ENCODE data around the gene C17orf75. TPM values are rescaled to one million over a fixed set of nuclear protein-coding genes. Genes with fewer than 3 reads are reported as not detected.
A peak's percentile ranks its signal among the peaks of the same experiment; 100 is the strongest.

The C17orf75 gene
- total RNA-seq, 2 donors from 2014 or later: 23.2 to 24.5 TPM

GRCh38 chr17:32287804-32288511 is 54.0 kb downstream of the C17orf75 start:
- Mint-ChIP-seq H3K9me3 (no peaks in the 10 kb centered on the region), H3K27ac (no peak overlapping the region), H3K4me3 (no peak overlapping the region), H3K4me1 (ENCODE audit: low read depth in 2 of 2) (peaks cover 0 to 12% of the 10 kb centered on the region in 2 donors), H3K36me3 (no peaks in the 10 kb centered on the region), H3K27me3 (peaks cover 9 to 11% of the 10 kb centered on the region in 2 donors)
- DNase-seq (ENCODE audit: low spot score): no peak
- no peak for ATAC-seq

DNA sequence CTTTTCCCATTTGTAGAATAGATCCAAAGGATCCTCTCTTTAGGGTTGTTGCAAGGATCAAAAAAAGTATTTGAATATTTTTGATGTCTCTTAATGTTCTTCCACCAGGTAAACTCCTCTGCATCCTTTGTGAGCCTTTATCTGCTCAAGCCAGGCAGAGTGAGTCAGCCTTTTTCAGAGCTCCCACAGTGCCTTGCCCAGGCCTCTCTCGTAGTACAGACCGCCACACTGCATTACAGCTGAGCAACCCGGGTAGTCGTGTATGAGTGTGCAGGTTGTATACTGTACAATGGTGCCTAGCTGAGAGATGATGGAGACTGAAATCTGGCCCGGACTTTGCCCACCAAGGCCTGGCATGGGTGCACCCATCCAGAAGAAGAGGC is 55.5 kb downstream of the C17orf75 start:
- peaks cover 9 to 11% of the 10 kb centered on the region in 2 donors for H3K27me3 Mint-ChIP-seq
- no peaks in the 10 kb centered on the region for H3K9me3 Mint-ChIP-seq
- no peaks in the 10 kb centered on the region for H3K36me3 Mint-ChIP-seq
- no peak overlapping the region for H3K4me3 Mint-ChIP-seq
- no peak for DNase-seq (ENCODE audit: low spot score)
- no peak overlapping the region for H3K27ac Mint-ChIP-seq
- H3K4me1 Mint-ChIP-seq (ENCODE audit: low read depth in 2 of 2): peaks cover 0 to 10% of the 10 kb centered on the region in 2 donors
- ATAC-seq: peak in 1 of 2 donors; percentile 31

DNA sequence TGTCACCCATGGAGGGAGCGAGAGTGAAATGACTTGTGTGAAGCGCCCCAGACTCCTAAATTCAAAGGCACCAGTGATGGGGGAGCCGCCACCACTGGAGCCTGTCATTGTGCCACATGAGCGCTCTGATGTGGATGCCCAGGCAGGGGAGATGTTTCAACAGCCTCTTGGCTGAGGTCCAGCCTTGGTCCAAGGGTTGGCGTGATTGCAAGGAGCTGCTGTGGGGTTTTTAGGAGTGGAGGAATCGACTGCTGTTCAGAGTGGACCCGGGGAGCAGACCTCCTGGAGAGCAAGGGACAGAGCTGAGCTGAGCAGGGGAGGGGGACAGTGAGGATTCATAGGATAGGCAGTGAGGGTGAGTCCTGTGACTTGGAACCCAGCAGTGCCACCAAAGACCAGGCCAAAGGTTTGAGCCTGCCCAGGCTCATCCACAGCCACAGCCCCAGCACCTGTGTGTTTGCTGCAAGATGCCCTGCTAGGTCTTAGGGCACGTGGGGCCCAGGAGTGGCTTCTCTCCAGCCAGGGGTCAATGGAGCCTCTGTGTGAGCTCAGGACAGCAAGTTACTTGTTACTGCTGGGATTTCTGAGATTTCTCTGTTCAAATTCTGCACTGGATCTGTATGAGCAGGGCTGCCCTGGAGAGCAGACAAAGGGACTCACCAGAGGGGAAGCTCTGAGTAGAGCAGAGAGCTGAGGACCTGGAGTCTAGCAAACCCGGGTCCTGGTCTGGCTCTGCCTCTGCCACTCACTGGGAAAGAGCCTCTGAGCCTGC is 56.0 kb downstream of the C17orf75 start:
- Mint-ChIP-seq H3K4me1 (ENCODE audit: low read depth in 2 of 2) (peaks cover 0 to 10% of the 10 kb centered on the region in 2 donors), H3K4me3 (no peak overlapping the region), H3K36me3 (no peaks in the 10 kb centered on the region), H3K27me3 (peaks cover 9 to 11% of the 10 kb centered on the region in 2 donors), H3K9me3 (no peaks in the 10 kb centered on the region), H3K27ac (no peak overlapping the region)
- DNase-seq (ENCODE audit: low spot score): no peak
- ATAC-seq: no peak

DNA sequence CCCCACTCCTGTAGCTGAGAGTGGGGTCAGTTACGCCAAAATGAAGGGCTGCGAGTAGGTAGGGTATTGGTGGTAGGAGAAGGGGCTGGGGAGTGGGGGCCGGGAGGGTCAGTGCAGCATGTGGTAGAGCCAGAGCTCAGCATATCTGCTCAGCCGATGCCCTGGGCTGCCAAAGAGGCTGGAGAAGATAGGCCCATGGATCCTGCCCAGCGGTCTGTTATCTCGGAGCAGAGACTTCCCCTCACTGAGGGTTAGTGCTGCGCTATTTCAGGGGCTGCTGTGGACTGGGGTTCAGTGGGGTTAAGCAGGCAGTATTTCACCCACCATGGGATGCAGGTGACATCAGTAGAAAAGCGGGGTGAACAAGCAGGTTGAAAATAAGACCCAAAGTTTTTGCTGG is 56.7 kb downstream of the C17orf75 start:
- ATAC-seq (no peak), DNase-seq (ENCODE audit: low spot score) (no peak)
- H3K4me1 Mint-ChIP-seq (ENCODE audit: low read depth in 2 of 2): peaks cover 0 to 10% of the 10 kb centered on the region in 2 donors
- H3K27ac Mint-ChIP-seq: no peak overlapping the region
- H3K36me3 Mint-ChIP-seq: no peaks in the 10 kb centered on the region
- H3K27me3 Mint-ChIP-seq: peaks cover 9 to 11% of the 10 kb centered on the region in 2 donors
- H3K4me3 Mint-ChIP-seq: no peak overlapping the region
- H3K9me3 Mint-ChIP-seq: no peaks in the 10 kb centered on the region

GRCh38 chr17:32283745-32284201 is 58.2 kb downstream of the C17orf75 start:
- no peaks in the 10 kb centered on the region for H3K9me3 Mint-ChIP-seq
- H3K4me1 Mint-ChIP-seq (ENCODE audit: low read depth in 2 of 2): peaks cover 0 to 7% of the 10 kb centered on the region in 2 donors
- DNase-seq (ENCODE audit: low spot score): no peak
- no peak for ATAC-seq
- no peak overlapping the region for H3K4me3 Mint-ChIP-seq
- H3K36me3 Mint-ChIP-seq: no peaks in the 10 kb centered on the region
- H3K27ac Mint-ChIP-seq: no peak overlapping the region
- H3K27me3 Mint-ChIP-seq: peaks cover 9 to 11% of the 10 kb centered on the region in 2 donors

- Mint-ChIP-seq H3K4me3 (no peak overlapping the region), H3K4me1 (ENCODE audit: low read depth in 2 of 2) (peaks cover 0 to 3% of the 10 kb centered on the region in 2 donors), H3K27me3 (peaks cover 6 to 11% of the 10 kb centered on the region in 2 donors), H3K27ac (no peak overlapping the region), H3K9me3 (no peaks in the 10 kb centered on the region), H3K36me3 (no peaks in the 10 kb centered on the region)
- ATAC-seq: no peak
- DNase-seq (ENCODE audit: low spot score): no peak
Measured at GRCh38 chr17:32281011-32281451, 60.9 kb downstream of the C17orf75 start.

DNA sequence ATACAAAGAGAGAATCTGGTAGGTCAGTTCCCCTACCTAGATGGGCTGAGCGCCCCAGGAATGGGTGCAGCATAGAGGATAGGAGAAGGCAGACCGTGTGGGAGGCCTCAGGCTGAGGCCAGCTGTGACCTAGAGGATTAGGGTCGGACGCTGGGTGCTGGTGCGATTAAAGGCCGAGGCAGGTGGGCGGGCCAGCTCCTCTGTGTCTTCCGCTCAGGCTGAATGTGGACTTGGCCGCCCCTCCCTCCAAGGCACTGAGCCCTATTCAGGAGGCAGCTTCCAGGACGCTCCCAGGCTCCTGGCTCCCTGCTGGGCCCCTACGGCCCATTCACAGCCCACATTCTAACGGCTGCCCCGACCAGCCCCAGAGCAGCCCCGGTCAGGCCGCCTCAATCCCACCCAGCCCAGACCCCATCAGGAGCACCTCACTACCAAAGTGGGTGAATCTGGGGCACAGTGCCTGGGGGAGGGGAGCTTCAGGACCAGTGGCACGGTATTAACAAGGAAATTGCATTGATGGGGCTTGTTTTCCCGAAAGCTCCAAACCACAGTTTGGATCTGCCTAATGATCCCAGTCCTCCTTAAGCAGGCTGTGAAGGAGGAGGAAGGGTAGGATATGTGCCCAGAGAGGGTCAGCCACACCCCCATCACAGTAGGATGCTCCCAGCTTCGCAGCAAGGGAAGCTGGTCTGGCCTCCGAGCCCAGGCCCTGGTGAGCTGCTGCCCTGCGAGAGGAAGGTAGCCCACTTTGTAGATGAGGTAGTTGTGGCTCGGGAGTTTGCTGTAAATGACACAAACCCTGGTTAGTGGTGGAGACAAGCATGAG is 61.9 kb downstream of the C17orf75 start:
- DNase-seq (ENCODE audit: low spot score): no peak
- Mint-ChIP-seq H3K4me1 (ENCODE audit: low read depth in 2 of 2) (peaks cover 0 to 3% of the 10 kb centered on the region in 2 donors), H3K36me3 (no peaks in the 10 kb centered on the region)

DNA sequence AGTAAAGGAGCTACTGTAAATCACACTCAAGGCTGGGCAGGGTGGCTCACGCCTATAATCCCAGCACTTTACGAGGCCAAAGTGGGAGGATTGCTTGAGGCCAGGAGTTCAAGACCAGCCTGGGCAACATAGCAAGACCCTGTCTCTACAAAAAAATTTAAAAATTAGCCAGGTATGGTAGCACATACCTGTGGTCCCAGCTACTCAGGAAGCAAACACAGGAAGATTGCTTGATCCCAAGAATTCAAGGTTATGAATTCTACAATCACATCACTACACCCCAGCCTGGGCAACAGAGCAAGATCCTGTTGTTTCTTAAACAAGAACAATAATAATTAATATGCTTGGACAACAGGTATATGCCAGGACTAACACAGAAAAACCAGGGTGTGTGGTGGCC is 63.2 kb downstream of the C17orf75 start:
- no peaks in the 10 kb centered on the region for H3K36me3 Mint-ChIP-seq
- ATAC-seq: no peak
- peaks cover 3 to 4% of the 10 kb centered on the region in 2 donors for H3K27me3 Mint-ChIP-seq
- no peak overlapping the region for H3K4me3 Mint-ChIP-seq
- H3K27ac Mint-ChIP-seq: no peak overlapping the region
- no peaks in the 10 kb centered on the region for H3K9me3 Mint-ChIP-seq
- peaks cover 0 to 3% of the 10 kb centered on the region in 2 donors for H3K4me1 Mint-ChIP-seq (ENCODE audit: low read depth in 2 of 2)
- DNase-seq (ENCODE audit: low spot score): no peak

More for the DNA sequence above, 61.9 kb downstream of the C17orf75 start:
- no peak for ATAC-seq
- Mint-ChIP-seq H3K27me3 (peaks cover 6 to 11% of the 10 kb centered on the region in 2 donors), H3K9me3 (no peaks in the 10 kb centered on the region), H3K27ac (no peak overlapping the region), H3K4me3 (no peak overlapping the region)

Other genes starting within 250 kb of the C17orf75 start
- 10 to 100 TPM; 25.2 to 27.1 TPM for gene RHOT1, start 199.7 kb downstream of the C17orf75 start, total RNA-seq
- gene RHBDL3, start 76.3 kb downstream of the C17orf75 start, total RNA-seq: under 1 TPM; 0.33 to 0.40 TPM
- 100 to 1,000 TPM; 311 to 319 TPM for gene ZNF207, start 8.0 kb upstream of the C17orf75 start, total RNA-seq
- gene PSMD11, start 102.3 kb upstream of the C17orf75 start, total RNA-seq: 100 to 1,000 TPM; 179 to 203 TPM
- gene CDK5R1, start 144.8 kb upstream of the C17orf75 start, total RNA-seq: 1 to 10 TPM; 3.7 to 5.9 TPM